HepG2 (cell line): ENCODE data around the gene SFMBT1.

Experiments
- AKAP8 ChIP-seq: sonication (generic); formaldehyde crosslinking; IDR thresholded peaks from 2 replicates; pipeline ENCODE4 v1.5.1; 2020; ENCODE audit warnings: mild to moderate bottlenecking, missing genetic modification reagents
- EP300 ChIP-seq, 3 experiments: sonication (generic) in 1 of 3; formaldehyde crosslinking in 1 of 3; IDR thresholded peaks; 2 replicates each; pipeline versions ENCODE4 v1.5.1 to v1.6.1; 2011 to 2020; ENCODE audit warnings: low read depth in 2 of 3, low read length in 2 of 3, borderline replicate concordance in 1 of 3, improper control_type of control experiment in 1 of 3, mild to moderate bottlenecking in 1 of 3, missing genetic modification reagents in 1 of 3, moderate library complexity in 1 of 3
- ESRRA ChIP-seq: sonication (generic); formaldehyde crosslinking; IDR thresholded peaks from 2 replicates; pipeline ENCODE4 v1.5.1; 2020; ENCODE audit warnings: mild to moderate bottlenecking, low read depth, missing genetic modification reagents
- FLYWCH1 ChIP-seq: sonication (generic); formaldehyde crosslinking; IDR thresholded peaks from 2 replicates; pipeline ENCODE4 v1.8.1; 2023; ENCODE audit warnings: mild to moderate bottlenecking, missing genetic modification reagents
- NAIF1 ChIP-seq: sonication (generic); formaldehyde crosslinking; IDR thresholded peaks from 2 replicates; pipeline ENCODE4 v1.5.0; 2020; ENCODE audit warnings: mild to moderate bottlenecking, missing genetic modification reagents, borderline replicate concordance
- RBM39 ChIP-seq: fragments of 200-400 bp; formaldehyde crosslinking; IDR thresholded peaks from one replicate; pipeline ENCODE4 v1.6.1; 2018; ENCODE audit warnings: antibody characterized with exemption, mild to moderate bottlenecking, low read depth, low read length; ENCODE audit not compliant: poor library complexity, severe bottlenecking
- SP1 ChIP-seq, 2 experiments: fragments of 450-650 bp in 1 of 2; sonication (generic) in 1 of 2; formaldehyde crosslinking in 1 of 2; IDR thresholded peaks; 2 replicates each; pipeline versions ENCODE4 v1.4.0 to v1.6.1; 2016 to 2020; ENCODE audit warnings: missing genetic modification reagents in 1 of 2
- ZNF274 ChIP-seq: sonication (generic); formaldehyde crosslinking; IDR thresholded peaks from 2 replicates; pipeline ENCODE4 v1.5.1; 2020; ENCODE audit warnings: mild to moderate bottlenecking, missing genetic modification reagents
- TF ChIP-seq, protein P1 (sequence below): sonication (generic); formaldehyde crosslinking; IDR thresholded peaks from 2 replicates; pipeline ENCODE4 v1.4.0; 2020; ENCODE audit warnings: missing genetic modification reagents, borderline replicate concordance
- TF ChIP-seq, protein P2 (sequence below): IDR thresholded peaks from 2 replicates; pipeline ENCODE4 v1.6.1; 2016; ENCODE audit warnings: control low read depth

DNA sequence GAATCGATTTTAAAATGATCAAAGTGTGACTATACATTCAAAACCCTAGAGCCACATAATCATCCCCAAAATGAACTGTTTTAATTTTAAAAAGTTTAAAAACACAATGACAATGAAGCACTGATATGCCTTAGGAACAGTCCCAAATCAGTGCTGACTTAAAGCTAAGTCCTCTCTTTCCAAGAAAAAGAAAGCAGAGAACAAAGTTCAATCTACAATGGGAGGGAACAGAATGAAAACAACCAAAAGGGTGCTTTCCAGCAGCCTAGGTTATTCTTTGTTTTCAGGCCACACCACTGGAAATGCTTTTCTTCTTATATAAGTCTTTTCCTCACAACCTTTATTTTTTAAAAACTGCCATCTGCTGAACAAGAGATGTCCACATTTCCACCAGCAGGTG lies 141.3 kb downstream of the SFMBT1 start:
- TF ChIP-seq, protein P1, sequence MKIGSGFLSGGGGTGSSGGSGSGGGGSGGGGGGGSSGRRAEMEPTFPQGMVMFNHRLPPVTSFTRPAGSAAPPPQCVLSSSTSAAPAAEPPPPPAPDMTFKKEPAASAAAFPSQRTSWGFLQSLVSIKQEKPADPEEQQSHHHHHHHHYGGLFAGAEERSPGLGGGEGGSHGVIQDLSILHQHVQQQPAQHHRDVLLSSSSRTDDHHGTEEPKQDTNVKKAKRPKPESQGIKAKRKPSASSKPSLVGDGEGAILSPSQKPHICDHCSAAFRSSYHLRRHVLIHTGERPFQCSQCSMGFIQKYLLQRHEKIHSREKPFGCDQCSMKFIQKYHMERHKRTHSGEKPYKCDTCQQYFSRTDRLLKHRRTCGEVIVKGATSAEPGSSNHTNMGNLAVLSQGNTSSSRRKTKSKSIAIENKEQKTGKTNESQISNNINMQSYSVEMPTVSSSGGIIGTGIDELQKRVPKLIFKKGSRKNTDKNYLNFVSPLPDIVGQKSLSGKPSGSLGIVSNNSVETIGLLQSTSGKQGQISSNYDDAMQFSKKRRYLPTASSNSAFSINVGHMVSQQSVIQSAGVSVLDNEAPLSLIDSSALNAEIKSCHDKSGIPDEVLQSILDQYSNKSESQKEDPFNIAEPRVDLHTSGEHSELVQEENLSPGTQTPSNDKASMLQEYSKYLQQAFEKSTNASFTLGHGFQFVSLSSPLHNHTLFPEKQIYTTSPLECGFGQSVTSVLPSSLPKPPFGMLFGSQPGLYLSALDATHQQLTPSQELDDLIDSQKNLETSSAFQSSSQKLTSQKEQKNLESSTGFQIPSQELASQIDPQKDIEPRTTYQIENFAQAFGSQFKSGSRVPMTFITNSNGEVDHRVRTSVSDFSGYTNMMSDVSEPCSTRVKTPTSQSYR (CRISPR knock-in tag), result no peak
- TF ChIP-seq, protein P2, sequence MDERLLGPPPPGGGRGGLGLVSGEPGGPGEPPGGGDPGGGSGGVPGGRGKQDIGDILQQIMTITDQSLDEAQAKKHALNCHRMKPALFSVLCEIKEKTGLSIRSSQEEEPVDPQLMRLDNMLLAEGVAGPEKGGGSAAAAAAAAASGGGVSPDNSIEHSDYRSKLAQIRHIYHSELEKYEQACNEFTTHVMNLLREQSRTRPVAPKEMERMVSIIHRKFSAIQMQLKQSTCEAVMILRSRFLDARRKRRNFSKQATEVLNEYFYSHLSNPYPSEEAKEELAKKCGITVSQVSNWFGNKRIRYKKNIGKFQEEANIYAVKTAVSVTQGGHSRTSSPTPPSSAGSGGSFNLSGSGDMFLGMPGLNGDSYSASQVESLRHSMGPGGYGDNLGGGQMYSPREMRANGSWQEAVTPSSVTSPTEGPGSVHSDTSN (CRISPR knock-in tag), result no peak
- no peak for TF ChIP-seq EP300 (IDR thresholded peaks at IDR 0.05; ENCODE audit: low read depth in 2 of 2, low read length in 2 of 2)
- no peak for TF ChIP-seq EP300 (CRISPR knock-in tag; IDR thresholded peaks at IDR 0.05; ENCODE audit: borderline replicate concordance)
- no peak for TF ChIP-seq AKAP8 (CRISPR knock-in tag)
- no peak for TF ChIP-seq FLYWCH1 (CRISPR knock-in tag)
- TF ChIP-seq ESRRA, result no peak
- TF ChIP-seq ZNF274 (CRISPR knock-in tag), result no peak
- no peak for TF ChIP-seq SP1 (IDR thresholded peaks at IDR 0.05)
- TF ChIP-seq SP1 (CRISPR knock-in tag; IDR thresholded peaks at IDR 0.05), result no peak
- no peak for TF ChIP-seq NAIF1 (CRISPR knock-in tag)
- no peak for TF ChIP-seq RBM39
